ENCODE data around the gene DNAJC13.

DNA sequence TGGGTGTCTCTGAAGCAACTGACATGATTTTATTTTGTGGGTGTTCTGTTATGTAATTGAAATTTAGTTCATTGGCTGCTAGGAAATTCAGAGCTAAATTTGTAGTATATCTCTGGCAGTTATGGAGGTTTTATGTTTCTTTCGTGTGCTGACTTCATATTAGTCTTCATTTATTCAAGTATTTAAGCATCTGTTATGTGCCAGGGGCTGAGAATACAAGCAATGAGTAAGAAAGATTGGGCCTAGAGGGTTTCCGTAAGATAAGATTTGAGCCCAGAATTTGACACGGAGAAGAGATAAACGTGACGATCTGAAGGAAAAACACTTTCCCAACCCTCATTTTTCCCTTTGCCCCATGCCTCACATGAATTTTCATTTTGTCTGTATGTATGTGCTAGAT is 104.6 kb downstream of the DNAJC13 start:
- no peak for TF ChIP-seq POLR2A (IDR thresholded peaks at IDR 0.05)
- TF ChIP-seq, protein P1, sequence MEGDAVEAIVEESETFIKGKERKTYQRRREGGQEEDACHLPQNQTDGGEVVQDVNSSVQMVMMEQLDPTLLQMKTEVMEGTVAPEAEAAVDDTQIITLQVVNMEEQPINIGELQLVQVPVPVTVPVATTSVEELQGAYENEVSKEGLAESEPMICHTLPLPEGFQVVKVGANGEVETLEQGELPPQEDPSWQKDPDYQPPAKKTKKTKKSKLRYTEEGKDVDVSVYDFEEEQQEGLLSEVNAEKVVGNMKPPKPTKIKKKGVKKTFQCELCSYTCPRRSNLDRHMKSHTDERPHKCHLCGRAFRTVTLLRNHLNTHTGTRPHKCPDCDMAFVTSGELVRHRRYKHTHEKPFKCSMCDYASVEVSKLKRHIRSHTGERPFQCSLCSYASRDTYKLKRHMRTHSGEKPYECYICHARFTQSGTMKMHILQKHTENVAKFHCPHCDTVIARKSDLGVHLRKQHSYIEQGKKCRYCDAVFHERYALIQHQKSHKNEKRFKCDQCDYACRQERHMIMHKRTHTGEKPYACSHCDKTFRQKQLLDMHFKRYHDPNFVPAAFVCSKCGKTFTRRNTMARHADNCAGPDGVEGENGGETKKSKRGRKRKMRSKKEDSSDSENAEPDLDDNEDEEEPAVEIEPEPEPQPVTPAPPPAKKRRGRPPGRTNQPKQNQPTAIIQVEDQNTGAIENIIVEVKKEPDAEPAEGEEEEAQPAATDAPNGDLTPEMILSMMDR (IDR thresholded peaks at IDR 0.05): no peak
